A549 (cell line): ENCODE data around the gene FADS6. TPM values are rescaled to one million over a fixed set of nuclear protein-coding genes. Genes with fewer than 3 reads are reported as not detected.

Experiments
- ATAC-seq, 2 experiments: fragments of 200-7000 bp in 1 of 2; fragments of >200 bp in 1 of 2; cut with Nextera tagmentation in 1 of 2; cut with Tn5 transposase in 1 of 2; 3 replicates each; pipeline versions ENCODE4 v1.8.0 to v1.9.1; 2018 to 2020; ENCODE audit warnings: mild to moderate bottlenecking in 1 of 2, moderate library complexity in 1 of 2
- CTCF ChIA-PET: fragments of 300-600 bp; sonication (Branson Sonifier 250); formaldehyde crosslinking; extraction: SDS; loops from one replicate; lab custom pipeline; 2021; ENCODE audit warnings: antibody characterized with exemption, inconsistent platforms; lab: Yijun Ruan, JAX
- POLR2A ChIA-PET: fragments of 350-600 bp; formaldehyde crosslinking; extraction: SDS; loops from one replicate; lab custom pipeline; 2021; ENCODE audit warnings: antibody characterized with exemption, inconsistent platforms; lab: Yijun Ruan, JAX
- DNase-seq, 2 experiments: peaks; one replicate each; pipeline versions ENCODE4 v3.0.0 to v3.0.0-alpha.2; 2011 to 2016; ENCODE audit warnings: low read depth in 1 of 2, low spot score in 1 of 2
- FAIRE-seq: peaks from 2 replicates; lab custom pipeline; 2011; peaks lifted over from hg19 to GRCh38; lab: Jason Lieb, UNC
- H3K27ac ChIP-seq, 2 experiments: fragments of >200 bp; sonication (Bioruptor Twin); formaldehyde crosslinking; 3 replicates each; pipeline ENCODE4 v1.5.1; 2016 to 2017
- H3K4me1 ChIP-seq: fragments of >200 bp; sonication (Bioruptor Twin); formaldehyde crosslinking; 3 replicates; pipeline ENCODE4 v1.6.1; 2016
- H3K4me2 ChIP-seq: fragments of >200 bp; sonication (Bioruptor Twin); formaldehyde crosslinking; 3 replicates; pipeline ENCODE4 v1.6.1; 2016
- H3K4me3 ChIP-seq: fragments of >200 bp; sonication (Bioruptor Twin); formaldehyde crosslinking; 3 replicates; pipeline ENCODE4 v1.5.1; 2016
- H3K9me3 ChIP-seq: fragments of >200 bp; sonication (Bioruptor Twin); formaldehyde crosslinking; 3 replicates; pipeline ENCODE4 v1.6.1; 2016
- ATOH8 ChIP-seq: fragments of 250-450 bp; sonication (Bioruptor Pico); IDR thresholded peaks from 2 replicates; pipeline ENCODE4 v1.5.0; 2020; ENCODE audit warnings: low read depth, mild to moderate bottlenecking, moderate library complexity
- CHD4 ChIP-seq: fragments of 200-600 bp; sonication (generic); IDR thresholded peaks from 2 replicates; pipeline ENCODE4 v1.6.1; 2016; ENCODE audit warnings: antibody characterized with exemption, mild to moderate bottlenecking, borderline replicate concordance
- CTCF ChIP-seq: fragments of >200 bp; sonication (Bioruptor Twin); formaldehyde crosslinking; IDR thresholded peaks from 3 replicates; pipeline ENCODE4 v1.5.1; 2016
- E2F6 ChIP-seq: IDR thresholded peaks from 2 replicates; pipeline ENCODE4 v1.6.1; 2012; ENCODE audit warnings: low read depth, borderline replicate concordance
- EHMT2 ChIP-seq: fragments of 200-600 bp; sonication (generic); IDR thresholded peaks from 2 replicates; pipeline ENCODE4 v1.6.1; 2016; ENCODE audit warnings: antibody characterized with exemption, low read depth, mild to moderate bottlenecking, moderate library complexity
- EP300 ChIP-seq, 2 experiments: fragments of >200 bp; sonication (Bioruptor Twin); formaldehyde crosslinking; IDR thresholded peaks; 2 replicates in 1 of 2; 3 replicates in 1 of 2; pipeline ENCODE4 v1.6.1; 2016 to 2017
- ESRRA ChIP-seq: fragments of 150-350 bp; IDR thresholded peaks from 2 replicates; pipeline ENCODE4 v1.6.1; 2014; ENCODE audit warnings: mild to moderate bottlenecking, low read length, borderline replicate concordance
- FOXS1 ChIP-seq: fragments of 250-450 bp; sonication (Bioruptor Pico); IDR thresholded peaks from 2 replicates; pipeline ENCODE4 v1.5.0; 2020; ENCODE audit warnings: mild to moderate bottlenecking, moderate library complexity
- GATA3 ChIP-seq: IDR thresholded peaks from 2 replicates; pipeline ENCODE4 v1.6.1; 2012; ENCODE audit warnings: borderline replicate concordance
- HES2 ChIP-seq: fragments of >200 bp; sonication (Bioruptor Twin); formaldehyde crosslinking; IDR thresholded peaks from 2 replicates; pipeline ENCODE4 v1.6.1; 2016
- HMGXB4 ChIP-seq: fragments of 250-450 bp; sonication (Bioruptor Pico); IDR thresholded peaks from 2 replicates; pipeline ENCODE4 v1.5.0; 2021; ENCODE audit warnings: mild to moderate bottlenecking, moderate library complexity, borderline replicate concordance
- JUNB ChIP-seq: fragments of >200 bp; sonication (Bioruptor Twin); formaldehyde crosslinking; IDR thresholded peaks from 2 replicates; pipeline ENCODE4 v1.6.1; 2016
- MYC ChIP-seq: IDR thresholded peaks from 2 replicates; pipeline ENCODE4 v1.6.1; 2012; ENCODE audit warnings: mild to moderate bottlenecking, inconsistent platforms, low read length, improper control_type of control experiment, borderline replicate concordance
- PHF8 ChIP-seq: fragments of 200-600 bp; sonication (generic); IDR thresholded peaks from 2 replicates; pipeline ENCODE4 v1.6.1; 2016; ENCODE audit warnings: low read depth, mild to moderate bottlenecking, antibody characterized with exemption, moderate library complexity, borderline replicate concordance
- RAD21 ChIP-seq, 2 experiments: fragments of >200 bp in 1 of 2; sonication (Bioruptor Twin) in 1 of 2; formaldehyde crosslinking in 1 of 2; IDR thresholded peaks in 1 of 2; conservative IDR thresholded peaks in 1 of 2; 2 replicates in 1 of 2; 3 replicates in 1 of 2; pipeline ENCODE4 v1.6.1; 2012 to 2018; ENCODE audit warnings: inconsistent platforms in 1 of 2
- RARB ChIP-seq: fragments of 250-450 bp; sonication (Bioruptor Pico); IDR thresholded peaks from 2 replicates; pipeline ENCODE4 v1.8.0; 2021; ENCODE audit warnings: mild to moderate bottlenecking, moderate library complexity
- RCOR1 ChIP-seq: fragments of 150-350 bp; IDR thresholded peaks from 2 replicates; pipeline ENCODE4 v1.6.1; 2014; ENCODE audit warnings: antibody characterized with exemption, low read length, low read depth
- REST ChIP-seq: fragments of 200-600 bp; sonication (generic); IDR thresholded peaks from 2 replicates; pipeline ENCODE4 v1.6.1; 2016; ENCODE audit warnings: antibody characterized with exemption, mild to moderate bottlenecking, moderate library complexity
- ZNF302 ChIP-seq: fragments of 250-450 bp; sonication (Bioruptor Pico); IDR thresholded peaks from 2 replicates; pipeline ENCODE4 v1.9.0; 2021; ENCODE audit warnings: inconsistent platforms, mild to moderate bottlenecking, moderate library complexity
- ZSCAN20 ChIP-seq: fragments of 250-450 bp; sonication (Bioruptor Pico); IDR thresholded peaks from 2 replicates; pipeline ENCODE4 v1.8.0; 2022; ENCODE audit warnings: mild to moderate bottlenecking, moderate library complexity
- WGBS: methylation state at CpG from one replicate; pipeline ENCODE4 v1.1.6; 2017; ENCODE audit errors: missing lambda C conversion rate; 5-methylcytosine and 5-hydroxymethylcytosine counted together
- polyA plus RNA-seq, 4 experiments: library from polyadenylated mRNA; depleted of rRNA in 3 of 4; stranded (reverse); fragments of >200 nt; fragmentation: RNase III in 1 of 4; extraction: RNeasy Plus Mini Kit Qiagen cat#74134 plus additional on column Dnase treatment in 1 of 4; gene quantifications; 2 replicates in 3 of 4; 3 replicates in 1 of 4; pipeline ENCODE4 v1.2.3, GENCODE V29; 2011 to 2017

Gene FADS6
- polyA plus RNA-seq, 2 of the 4 experiments (the other 2 are of a cell fraction), result 0.04 TPM; not detected in 1

GRCh38 chr17:74920306-74920620 is 26.8 kb upstream of the FADS6 start:
- POLR2A ChIA-PET, result interaction anchor here (0.7 to 1.4 kb wide), 2 partner anchors 47 to 92 kb away, joined by 4 to 9 read pairs; partner anchors contain the start of genes FDXR and MRPL58
- Histone ChIP-seq H3K4me3 (no peak overlapping the region), H3K4me1 (peaks cover 19% of the 10 kb centered on the region; the same call in 2 of the 3 replicates), H3K27ac (no peak overlapping the region), H3K4me2 (no peak overlapping the region), H3K9me3 (no peaks in the 10 kb centered on the region)
- CTCF ChIA-PET, result interaction anchor here (0.8 to 42.0 kb wide), 17 partner anchors 8 to 309 kb away, joined by 3 to 1448 read pairs (median 5); partner anchors contain the start of genes HID1 and OTOP3
- FAIRE-seq (no peak), ATAC-seq (no peak), DNase-seq (no peak)
- 96% methylated on average over 26 of the region's 27 CpGs for WGBS
- TF ChIP-seq JUNB (no peak), EHMT2 (no peak), RCOR1 (no peak), RAD21 (conservative IDR thresholded peaks at IDR 0.05 in 1 of 2, IDR thresholded peaks at IDR 0.05 in 1 of 2) (no peak), HES2 (no peak), E2F6 (no peak), FOXS1 (CRISPR knock-in tag) (no peak), ZNF302 (CRISPR knock-in tag) (no peak), GATA3 (no peak), CHD4 (no peak), ZSCAN20 (CRISPR knock-in tag) (no peak), MYC (no peak), REST (no peak), HMGXB4 (no peak), EP300 (IDR thresholded peaks at IDR 0.05) (no peak), ESRRA (no peak), PHF8 (no peak), RARB (CRISPR knock-in tag) (no peak), ATOH8 (no peak), CTCF (no peak)
